Measurements from ENCODE around the gene SLC37A1.

Gene SLC37A1

GRCh38 chr21:42475526-42476387, 37.9 kb upstream of the SLC37A1 start:
- Histone ChIP-seq H2AK5ac (ENCODE audit: low read length, severe bottlenecking) (peak overlapping the region; percentile 25), H3K79me1 (replicated peaks; ENCODE audit: low read length, poor library complexity, severe bottlenecking) (no peaks in the 10 kb centered on the region), H3K36me3 (ENCODE audit: control insufficient read depth in 1 of 2, insufficient read depth in 2 of 2, low read depth in 1 of 2, low read length in 2 of 2) (peaks cover 0 to 2% of the 10 kb centered on the region in 2 experiments), H3K18ac (ENCODE audit: low read depth in 1 of 2, low read length in 2 of 2) (no peak overlapping the region), H3K14ac (ENCODE audit: low read length in 2 of 2) (no peak overlapping the region), H3K9me3 (ENCODE audit: control insufficient read depth, low read length) (no peaks in the 10 kb centered on the region), H3K27ac (ENCODE audit: low read length, poor library complexity, severe bottlenecking) (peak overlapping the region; percentile 81), H3K4me3 (ENCODE audit: insufficient read depth in 1 of 2, low read depth in 1 of 2, low read length in 2 of 2) (no peak overlapping the region), H4K8ac (ENCODE audit: low read length) (no peak overlapping the region), H3K4me1 (ENCODE audit: control insufficient read depth, insufficient read depth, low read depth, low read length) (peaks cover 24% of the 10 kb centered on the region), H2BK15ac (ENCODE audit: low read depth, poor library complexity, severe bottlenecking) (no peak overlapping the region), H2AFZ (ENCODE audit: low read depth, low read length) (no peak overlapping the region), H2BK5ac (ENCODE audit: low read depth, low read length, poor library complexity, severe bottlenecking) (no peak overlapping the region), H3K4me2 (ENCODE audit: low read length, poor library complexity, severe bottlenecking) (no peak overlapping the region), H3K4ac (ENCODE audit: low read depth in 1 of 2, low read length in 2 of 2) (no peak overlapping the region), H2BK12ac (ENCODE audit: low read length in 2 of 2) (no peak overlapping the region), H2BK120ac (ENCODE audit: low read depth, low read length) (no peak overlapping the region), H3K27me3 (ENCODE audit: control insufficient read depth in 1 of 2, insufficient read depth in 1 of 2, low read length in 2 of 2) (peaks cover 0 to 29% of the 10 kb centered on the region in 2 experiments), H4K91ac (ENCODE audit: low read length) (no peak overlapping the region), H3K23ac (ENCODE audit: low read length in 2 of 2) (no peak overlapping the region), H3K9ac (ENCODE audit: low read length) (no peak overlapping the region)
- 86% methylated on average over 18 of the region's 18 CpGs for WGBS
- no peak for DNase-seq

GRCh38 chr21:42476388-42477331, 37.0 kb upstream of the SLC37A1 start:
- H2BK12ac ChIP-seq (ENCODE audit: low read length in 2 of 2), result no peak overlapping the region
- no peak overlapping the region for H3K23ac ChIP-seq (ENCODE audit: low read length in 2 of 2)
- H3K4me2 ChIP-seq (ENCODE audit: low read length, poor library complexity, severe bottlenecking), result no peak overlapping the region
- no peak overlapping the region for H2BK120ac ChIP-seq (ENCODE audit: low read depth, low read length)
- H3K27ac ChIP-seq (ENCODE audit: low read length, poor library complexity, severe bottlenecking), result no peak overlapping the region
- H3K18ac ChIP-seq (ENCODE audit: low read depth in 1 of 2, low read length in 2 of 2), result no peak overlapping the region
- H2BK5ac ChIP-seq (ENCODE audit: low read depth, low read length, poor library complexity, severe bottlenecking), result no peak overlapping the region
- H3K36me3 ChIP-seq (ENCODE audit: control insufficient read depth in 1 of 2, insufficient read depth in 2 of 2, low read depth in 1 of 2, low read length in 2 of 2), result peaks cover 0 to 2% of the 10 kb centered on the region in 2 experiments
- H3K4me3 ChIP-seq (ENCODE audit: insufficient read depth in 1 of 2, low read depth in 1 of 2, low read length in 2 of 2), result no peak overlapping the region
- no peak overlapping the region for H3K9ac ChIP-seq (ENCODE audit: low read length)
- H3K9me3 ChIP-seq (ENCODE audit: control insufficient read depth, low read length), result no peaks in the 10 kb centered on the region
- no peak overlapping the region for H4K91ac ChIP-seq (ENCODE audit: low read length)
- no peak overlapping the region for H3K14ac ChIP-seq (ENCODE audit: low read length in 2 of 2)
- H2AFZ ChIP-seq (ENCODE audit: low read depth, low read length), result no peak overlapping the region
- H3K4me1 ChIP-seq (ENCODE audit: control insufficient read depth, insufficient read depth, low read depth, low read length), result peaks cover 24% of the 10 kb centered on the region
- H2AK5ac ChIP-seq (ENCODE audit: low read length, severe bottlenecking), result no peak overlapping the region
- 92% methylated on average over 24 of the region's 25 CpGs for WGBS
- no peak overlapping the region for H2BK15ac ChIP-seq (ENCODE audit: low read depth, poor library complexity, severe bottlenecking)
- no peak overlapping the region for H3K4ac ChIP-seq (ENCODE audit: low read depth in 1 of 2, low read length in 2 of 2)
- no peaks in the 10 kb centered on the region for H3K79me1 ChIP-seq (replicated peaks; ENCODE audit: low read length, poor library complexity, severe bottlenecking)
- H4K8ac ChIP-seq (ENCODE audit: low read length), result no peak overlapping the region
- DNase-seq, result no peak
- H3K27me3 ChIP-seq (ENCODE audit: control insufficient read depth in 1 of 2, insufficient read depth in 1 of 2, low read length in 2 of 2), result peaks cover 0 to 26% of the 10 kb centered on the region in 2 experiments

GRCh38 chr21:42478504-42478903, 35.1 kb upstream of the SLC37A1 start:
- no peak overlapping the region for H2BK12ac ChIP-seq (ENCODE audit: low read length in 2 of 2)
- H3K36me3 ChIP-seq (ENCODE audit: control insufficient read depth in 1 of 2, insufficient read depth in 2 of 2, low read depth in 1 of 2, low read length in 2 of 2), result no peaks in the 10 kb centered on the region
- H4K91ac ChIP-seq (ENCODE audit: low read length), result no peak overlapping the region
- H3K9me3 ChIP-seq (ENCODE audit: control insufficient read depth, low read length), result no peaks in the 10 kb centered on the region
- no peak overlapping the region for H3K4me3 ChIP-seq (ENCODE audit: insufficient read depth in 1 of 2, low read depth in 1 of 2, low read length in 2 of 2)
- H3K27ac ChIP-seq (ENCODE audit: low read length, poor library complexity, severe bottlenecking), result no peak overlapping the region
- peaks cover 24% of the 10 kb centered on the region for H3K4me1 ChIP-seq (ENCODE audit: control insufficient read depth, insufficient read depth, low read depth, low read length)
- H2AK5ac ChIP-seq (ENCODE audit: low read length, severe bottlenecking), result no peak overlapping the region
- H3K14ac ChIP-seq (ENCODE audit: low read length in 2 of 2), result no peak overlapping the region
- peaks cover 0 to 33% of the 10 kb centered on the region in 2 experiments for H3K27me3 ChIP-seq (ENCODE audit: control insufficient read depth in 1 of 2, insufficient read depth in 1 of 2, low read length in 2 of 2)
- H3K23ac ChIP-seq (ENCODE audit: low read length in 2 of 2), result no peak overlapping the region
- H2BK120ac ChIP-seq (ENCODE audit: low read depth, low read length), result no peak overlapping the region
- 83% methylated on average over 5 of the region's 7 CpGs for WGBS
- H4K8ac ChIP-seq (ENCODE audit: low read length), result no peak overlapping the region
- H3K79me1 ChIP-seq (replicated peaks; ENCODE audit: low read length, poor library complexity, severe bottlenecking), result no peaks in the 10 kb centered on the region
- no peak overlapping the region for H3K18ac ChIP-seq (ENCODE audit: low read depth in 1 of 2, low read length in 2 of 2)
- no peak overlapping the region for H2AFZ ChIP-seq (ENCODE audit: low read depth, low read length)
- H2BK5ac ChIP-seq (ENCODE audit: low read depth, low read length, poor library complexity, severe bottlenecking), result no peak overlapping the region
- H3K4ac ChIP-seq (ENCODE audit: low read depth in 1 of 2, low read length in 2 of 2), result no peak overlapping the region
- DNase-seq, result no peak
- H3K9ac ChIP-seq (ENCODE audit: low read length), result no peak overlapping the region
- H2BK15ac ChIP-seq (ENCODE audit: low read depth, poor library complexity, severe bottlenecking), result no peak overlapping the region
- H3K4me2 ChIP-seq (ENCODE audit: low read length, poor library complexity, severe bottlenecking), result no peak overlapping the region

- Histone ChIP-seq H2BK120ac (ENCODE audit: low read depth, low read length) (no peak overlapping the region), H3K4me3 (ENCODE audit: insufficient read depth in 1 of 2, low read depth in 1 of 2, low read length in 2 of 2) (no peak overlapping the region), H2BK12ac (ENCODE audit: low read length in 2 of 2) (no peak overlapping the region), H3K18ac (ENCODE audit: low read depth in 1 of 2, low read length in 2 of 2) (no peak overlapping the region), H2BK5ac (ENCODE audit: low read depth, low read length, poor library complexity, severe bottlenecking) (no peak overlapping the region), H2AK5ac (ENCODE audit: low read length, severe bottlenecking) (peak overlapping the region; percentile 11), H3K14ac (ENCODE audit: low read length in 2 of 2) (no peak overlapping the region), H2BK15ac (ENCODE audit: low read depth, poor library complexity, severe bottlenecking) (no peak overlapping the region), H3K27me3 (ENCODE audit: control insufficient read depth in 1 of 2, insufficient read depth in 1 of 2, low read length in 2 of 2) (peaks cover 0 to 29% of the 10 kb centered on the region in 2 experiments), H3K9me3 (ENCODE audit: control insufficient read depth, low read length) (no peaks in the 10 kb centered on the region), H4K8ac (ENCODE audit: low read length) (no peak overlapping the region), H3K4me1 (ENCODE audit: control insufficient read depth, insufficient read depth, low read depth, low read length) (peaks cover 13% of the 10 kb centered on the region), H3K79me1 (replicated peaks; ENCODE audit: low read length, poor library complexity, severe bottlenecking) (no peaks in the 10 kb centered on the region), H3K36me3 (ENCODE audit: control insufficient read depth in 1 of 2, insufficient read depth in 2 of 2, low read depth in 1 of 2, low read length in 2 of 2) (no peaks in the 10 kb centered on the region), H3K4ac (ENCODE audit: low read depth in 1 of 2, low read length in 2 of 2) (no peak overlapping the region), H2AFZ (ENCODE audit: low read depth, low read length) (no peak overlapping the region), H3K9ac (ENCODE audit: low read length) (no peak overlapping the region), H3K23ac (ENCODE audit: low read length in 2 of 2) (no peak overlapping the region), H3K27ac (ENCODE audit: low read length, poor library complexity, severe bottlenecking) (no peak overlapping the region), H3K4me2 (ENCODE audit: low read length, poor library complexity, severe bottlenecking) (no peak overlapping the region), H4K91ac (ENCODE audit: low read length) (no peak overlapping the region)
- WGBS, result 72% methylated on average over 5 of the region's 5 CpGs
- DNase-seq, result no peak
Observed at GRCh38 chr21:42479582-42479981, 34.1 kb upstream of the SLC37A1 start.
